ENCODE results near the gene GYPA. TPM values are rescaled to one million over a fixed set of nuclear protein-coding genes. Genes with fewer than 3 reads are reported as not detected.

The GYPA gene
- total RNA-seq, 120 experiments from 2014 or later = 0.25 to 4.4 (median 0.97) TPM; not detected in 68

Other genes starting within 250 kb of the GYPA start
- 1 to 10 TPM in 46 of 120 experiments, under 1 TPM in 59, not detected in 15; 0.31 to 2.9 (median 0.93) TPM for gene GYPE, start 235.2 kb downstream of the GYPA start, total RNA-seq
- 1 to 10 TPM in 9 of 120 experiments, under 1 TPM in 2, not detected in 109; 0.81 to 2.8 (median 1.5) TPM for gene GYPB, start 121.3 kb downstream of the GYPA start, total RNA-seq